Stomach (tissue), 4 donors: Measurements from ENCODE around the gene RMRP.

Experiments
- EP300 ChIP-seq: sonication (generic); formaldehyde crosslinking; IDR thresholded peaks from one replicate; pipeline ENCODE4 v1.6.1; 2017; ENCODE audit warnings: antibody characterized with exemption
- POLR2A ChIP-seq, 4 donors: fragments of 450-650 bp; IDR thresholded peaks; one replicate each; pipeline ENCODE4 v1.6.1; 2016; ENCODE audit warnings: antibody characterized with exemption in 4 of 4, control low read depth in 2 of 4, mild to moderate bottlenecking in 1 of 4, moderate library complexity in 1 of 4
- POLR2AphosphoS5 ChIP-seq, 3 donors: sonication (generic); formaldehyde crosslinking; IDR thresholded peaks; one replicate each; pipeline ENCODE4 v1.6.1; 2016; ENCODE audit warnings: antibody characterized with exemption in 3 of 3
- TF ChIP-seq, protein P1 (sequence below), 7 experiments: fragments of 450-650 bp in 4 of 7; fragments of 200-600 bp in 3 of 7; sonication (generic) in 3 of 7; IDR thresholded peaks; one replicate each; pipeline ENCODE4 v1.5.1; 2016 to 2019; ENCODE audit warnings: antibody characterized with exemption in 7 of 7, control low read depth in 2 of 7, mild to moderate bottlenecking in 1 of 7

GRCh38 chr9:35609820-35610163, 48.0 kb downstream of the RMRP start:
- TF ChIP-seq, protein P1, sequence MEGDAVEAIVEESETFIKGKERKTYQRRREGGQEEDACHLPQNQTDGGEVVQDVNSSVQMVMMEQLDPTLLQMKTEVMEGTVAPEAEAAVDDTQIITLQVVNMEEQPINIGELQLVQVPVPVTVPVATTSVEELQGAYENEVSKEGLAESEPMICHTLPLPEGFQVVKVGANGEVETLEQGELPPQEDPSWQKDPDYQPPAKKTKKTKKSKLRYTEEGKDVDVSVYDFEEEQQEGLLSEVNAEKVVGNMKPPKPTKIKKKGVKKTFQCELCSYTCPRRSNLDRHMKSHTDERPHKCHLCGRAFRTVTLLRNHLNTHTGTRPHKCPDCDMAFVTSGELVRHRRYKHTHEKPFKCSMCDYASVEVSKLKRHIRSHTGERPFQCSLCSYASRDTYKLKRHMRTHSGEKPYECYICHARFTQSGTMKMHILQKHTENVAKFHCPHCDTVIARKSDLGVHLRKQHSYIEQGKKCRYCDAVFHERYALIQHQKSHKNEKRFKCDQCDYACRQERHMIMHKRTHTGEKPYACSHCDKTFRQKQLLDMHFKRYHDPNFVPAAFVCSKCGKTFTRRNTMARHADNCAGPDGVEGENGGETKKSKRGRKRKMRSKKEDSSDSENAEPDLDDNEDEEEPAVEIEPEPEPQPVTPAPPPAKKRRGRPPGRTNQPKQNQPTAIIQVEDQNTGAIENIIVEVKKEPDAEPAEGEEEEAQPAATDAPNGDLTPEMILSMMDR (IDR thresholded peaks at IDR 0.05): no peak
- TF ChIP-seq POLR2A (IDR thresholded peaks at IDR 0.05) (no peak), POLR2AphosphoS5 (IDR thresholded peaks at IDR 0.05) (no peak), EP300 (no peak)
